ENCODE data around the gene USO1. TPM values are rescaled to one million over a fixed set of nuclear protein-coding genes. Genes with fewer than 3 reads are reported as not detected.

Gene USO1
- total RNA-seq, 1 experiment from 2014 or later, result 110 TPM

DNA sequence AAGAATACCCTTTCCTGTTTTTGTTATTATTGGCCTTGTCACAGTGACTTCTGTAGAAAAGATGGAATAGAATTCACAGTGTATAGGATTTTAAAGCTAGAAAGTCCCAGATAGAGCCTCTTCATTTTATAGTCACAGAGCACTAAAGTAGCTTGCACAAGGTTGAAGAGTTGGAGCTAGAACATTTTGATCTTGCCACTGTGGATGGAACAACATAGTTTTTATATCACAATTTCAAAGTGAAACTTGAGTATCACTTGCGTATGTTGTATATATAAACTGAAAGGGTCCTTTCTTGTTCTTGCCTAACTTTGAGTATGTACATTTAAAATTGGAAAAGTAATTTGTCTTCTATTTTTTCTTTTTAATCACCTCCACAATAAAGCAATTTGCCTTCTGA is 2.7 kb downstream of the USO1 start:
- Mint-ChIP-seq H3K9me3 (no peaks in the 10 kb centered on the region), H3K27ac (no peak overlapping the region), H3K4me3 (peak overlapping the region; percentile 97 to 99), H3K27me3 (ENCODE audit: low read depth) (no peaks in the 10 kb centered on the region), H3K4me1 (peaks cover 38 to 39% of the 10 kb centered on the region in 2 experiments), H3K36me3 (ENCODE audit: insufficient read depth in 1 of 3, low read depth in 3 of 3) (peaks cover under 1 to 6% (median 2%) of the 10 kb centered on the region in 3 experiments; a peak in 5 of 7 replicates)
- H2BK20ac ChIP-seq (ENCODE audit: low read depth, low read length, poor library complexity, severe bottlenecking), result no peak overlapping the region
- no peaks in the 10 kb centered on the region for H3K23me2 ChIP-seq (ENCODE audit: insufficient read length, low read depth, low read length, poor library complexity, severe bottlenecking)
- no peak overlapping the region for H2AFZ ChIP-seq (ENCODE audit: low read length)
- H2BK15ac ChIP-seq (ENCODE audit: low read depth, low read length), result no peak overlapping the region
- no peak overlapping the region for H3K14ac ChIP-seq (ENCODE audit: insufficient read depth, low read length)
- no peak overlapping the region for H4K5ac ChIP-seq (ENCODE audit: insufficient read length, low read depth, low read length)
- no peak overlapping the region for H3K18ac ChIP-seq (ENCODE audit: insufficient read length, low read depth, low read length)
- WGBS (ENCODE audit: extremely low coverage, insufficient read length, low lambda C conversion rate), result no CpG with 5 or more reads among the region's 1 CpG
- H2BK12ac ChIP-seq (ENCODE audit: insufficient read length, low read depth, low read length), result no peak overlapping the region
- H3K56ac ChIP-seq (ENCODE audit: insufficient read length, low read depth, low read length), result no peak overlapping the region
- peaks cover 4% of the 10 kb centered on the region; the same call in 1 of the 2 replicates for H3K4me1 ChIP-seq (ENCODE audit: insufficient read depth, low read length)
- H3K27me3 ChIP-seq (ENCODE audit: insufficient read depth, low read length), result no peaks in the 10 kb centered on the region
- H2BK120ac ChIP-seq (ENCODE audit: low read depth, low read length, poor library complexity, severe bottlenecking), result no peak overlapping the region
- H3K23ac ChIP-seq (ENCODE audit: insufficient read length, low read depth, low read length), result no peak overlapping the region
- no peak overlapping the region for H4K8ac ChIP-seq (replicated peaks; ENCODE audit: insufficient read length, low read depth, low read length)
- H3K9me3 ChIP-seq (ENCODE audit: control insufficient read depth, low read depth, low read length), result no peaks in the 10 kb centered on the region
- H3T11ph ChIP-seq (ENCODE audit: low read length), result no peak overlapping the region
- no peak overlapping the region for H3K9ac ChIP-seq (ENCODE audit: extremely low read depth, insufficient read length, low read length)
- no peak for DNase-seq
- H3K27ac ChIP-seq (ENCODE audit: insufficient read length, low read depth, low read length), result no peak overlapping the region
- H3K79me2 ChIP-seq (ENCODE audit: insufficient read depth, low read length), result peaks cover 42% of the 10 kb centered on the region
- no peak overlapping the region for H2BK5ac ChIP-seq (ENCODE audit: insufficient read length, low read length)
- H3K4me2 ChIP-seq (ENCODE audit: insufficient read depth, insufficient read length, low read length), result peak overlapping the region; percentile 48
- no peak overlapping the region for H3K4ac ChIP-seq (ENCODE audit: low read depth, low read length)
- no peak overlapping the region for H2AK5ac ChIP-seq (ENCODE audit: insufficient read length, low read length)
- TF ChIP-seq, protein P1, sequence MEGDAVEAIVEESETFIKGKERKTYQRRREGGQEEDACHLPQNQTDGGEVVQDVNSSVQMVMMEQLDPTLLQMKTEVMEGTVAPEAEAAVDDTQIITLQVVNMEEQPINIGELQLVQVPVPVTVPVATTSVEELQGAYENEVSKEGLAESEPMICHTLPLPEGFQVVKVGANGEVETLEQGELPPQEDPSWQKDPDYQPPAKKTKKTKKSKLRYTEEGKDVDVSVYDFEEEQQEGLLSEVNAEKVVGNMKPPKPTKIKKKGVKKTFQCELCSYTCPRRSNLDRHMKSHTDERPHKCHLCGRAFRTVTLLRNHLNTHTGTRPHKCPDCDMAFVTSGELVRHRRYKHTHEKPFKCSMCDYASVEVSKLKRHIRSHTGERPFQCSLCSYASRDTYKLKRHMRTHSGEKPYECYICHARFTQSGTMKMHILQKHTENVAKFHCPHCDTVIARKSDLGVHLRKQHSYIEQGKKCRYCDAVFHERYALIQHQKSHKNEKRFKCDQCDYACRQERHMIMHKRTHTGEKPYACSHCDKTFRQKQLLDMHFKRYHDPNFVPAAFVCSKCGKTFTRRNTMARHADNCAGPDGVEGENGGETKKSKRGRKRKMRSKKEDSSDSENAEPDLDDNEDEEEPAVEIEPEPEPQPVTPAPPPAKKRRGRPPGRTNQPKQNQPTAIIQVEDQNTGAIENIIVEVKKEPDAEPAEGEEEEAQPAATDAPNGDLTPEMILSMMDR (conservative IDR thresholded peaks at IDR 0.05), result no peak
- no peak overlapping the region for H4K91ac ChIP-seq (ENCODE audit: insufficient read length, low read depth, low read length)
- peaks cover 1% of the 10 kb centered on the region for H3K79me1 ChIP-seq (ENCODE audit: insufficient read depth, low read depth, low read length, poor library complexity, severe bottlenecking)
- no peaks in the 10 kb centered on the region for H4K20me1 ChIP-seq (ENCODE audit: control insufficient read depth, insufficient read depth, insufficient read length)

Data from H9 (cell line).